Ishikawa (cell line): ENCODE results near the gene ARID5A.

ENCODE experiments used
- CEBPB ChIP-seq: IDR thresholded peaks from 2 replicates; pipeline ENCODE4 v1.6.1; 2012
- CREB1 ChIP-seq: IDR thresholded peaks from 2 replicates; pipeline ENCODE4 v1.6.1; 2012; ENCODE audit warnings: low read depth
- EGR1 ChIP-seq: IDR thresholded peaks from 2 replicates; pipeline ENCODE4 v1.6.1; 2012
- EP300 ChIP-seq: IDR thresholded peaks from 2 replicates; pipeline ENCODE4 v1.6.1; 2012; ENCODE audit warnings: borderline replicate concordance
- FOXM1 ChIP-seq: IDR thresholded peaks from 2 replicates; pipeline ENCODE4 v1.6.1; 2012; ENCODE audit warnings: low read depth, borderline replicate concordance
- MAX ChIP-seq: IDR thresholded peaks from 2 replicates; pipeline ENCODE4 v1.6.1; 2012
- REST ChIP-seq: IDR thresholded peaks from 2 replicates; pipeline ENCODE4 v1.6.1; 2012; ENCODE audit warnings: low read depth, mild to moderate bottlenecking
- TAF1 ChIP-seq: IDR thresholded peaks from 2 replicates; pipeline ENCODE4 v1.6.1; 2012; ENCODE audit warnings: low read depth, mild to moderate bottlenecking

GRCh38 chr2:96510931-96511595, 25.5 kb upstream of the ARID5A start:
- TF ChIP-seq REST (no peak), MAX (no peak), TAF1 (no peak), FOXM1 (no peak), CREB1 (no peak), CEBPB (no peak), EP300 (no peak), EGR1 (no peak)
